ENCODE results near the gene TIMM21. TPM values are rescaled to one million over a fixed set of nuclear protein-coding genes. Genes with fewer than 3 reads are reported as not detected.

TIMM21 gene
- polyA plus RNA-seq, 1 donor (not counting 4 experiments of a cell fraction or from before 2014, with no cell fraction given), result 76.0 TPM

- Histone ChIP-seq H3K4me1 (ENCODE audit: control insufficient read depth, extremely low read depth, insufficient read depth, low read length) (no peaks in the 10 kb centered on the region), H3K4me3 (ENCODE audit: control insufficient read depth in 2 of 3, extremely low read depth in 1 of 3, insufficient read depth in 2 of 3, low read depth in 1 of 3, low read length in 3 of 3) (no peak overlapping the region), H3K9ac (ENCODE audit: control insufficient read depth, extremely low read depth, insufficient read depth, low read length) (no peak overlapping the region), H3K9me3 (ENCODE audit: control insufficient read depth, low read depth, low read length) (no peaks in the 10 kb centered on the region), H3K27me3 (ENCODE audit: control insufficient read depth, extremely low read depth, insufficient read depth, low read length) (no peaks in the 10 kb centered on the region), H2AFZ (ENCODE audit: control insufficient read depth, low read length) (no peak overlapping the region), H3K79me2 (ENCODE audit: control insufficient read depth, insufficient read depth, low read length) (no peaks in the 10 kb centered on the region), H3K36me3 (ENCODE audit: control insufficient read depth in 2 of 2, extremely low read depth in 1 of 2, insufficient read depth in 2 of 2, low read length in 2 of 2) (no peaks in the 10 kb centered on the region), H3K27ac (ENCODE audit: control insufficient read depth, insufficient read depth, low read length) (no peak overlapping the region), H3K4me2 (ENCODE audit: control insufficient read depth, extremely low read depth, insufficient read depth, low read depth, low read length) (no peak overlapping the region), H4K20me1 (ENCODE audit: control insufficient read depth, extremely low read depth, insufficient read depth, low read length) (no peaks in the 10 kb centered on the region), H3K9me1 (ENCODE audit: control insufficient read depth, extremely low read depth, insufficient read depth, low read length) (no peaks in the 10 kb centered on the region)
- TF ChIP-seq EZH2 (IDR thresholded peaks at IDR 0.05; ENCODE audit: low read length) (no peak), CTCF (optimal IDR thresholded peaks at IDR 0.05 in 1 of 3, IDR thresholded peaks at IDR 0.05 in 1 of 3, conservative IDR thresholded peaks at IDR 0.05 in 1 of 3; ENCODE audit: extremely low read depth in 1 of 3, insufficient read depth in 2 of 3, low read length in 3 of 3) (no peak)
- no peak for DNase-seq (ENCODE audit: low read depth, low spot score)
- no peak for FAIRE-seq
- dilution Hi-C loops (cut with MboI; ENCODE audit: extremely low pct_ligation_motif_present, low sequenced_read_pairs), result no loop called here
Observed at GRCh38 chr18:74198453-74198852, 50.1 kb downstream of the TIMM21 start.

GRCh38 chr18:74200780-74201179 is 52.5 kb downstream of the TIMM21 start:
- Histone ChIP-seq H3K79me2 (ENCODE audit: control insufficient read depth, insufficient read depth, low read length) (no peaks in the 10 kb centered on the region), H3K4me1 (ENCODE audit: control insufficient read depth, extremely low read depth, insufficient read depth, low read length) (no peaks in the 10 kb centered on the region), H3K9me1 (ENCODE audit: control insufficient read depth, extremely low read depth, insufficient read depth, low read length) (no peaks in the 10 kb centered on the region), H2AFZ (ENCODE audit: control insufficient read depth, low read length) (no peak overlapping the region), H3K4me2 (ENCODE audit: control insufficient read depth, extremely low read depth, insufficient read depth, low read depth, low read length) (no peak overlapping the region), H3K27me3 (ENCODE audit: control insufficient read depth, extremely low read depth, insufficient read depth, low read length) (no peaks in the 10 kb centered on the region), H3K4me3 (ENCODE audit: control insufficient read depth in 2 of 3, extremely low read depth in 1 of 3, insufficient read depth in 2 of 3, low read depth in 1 of 3, low read length in 3 of 3) (no peak overlapping the region), H4K20me1 (ENCODE audit: control insufficient read depth, extremely low read depth, insufficient read depth, low read length) (no peaks in the 10 kb centered on the region), H3K9me3 (ENCODE audit: control insufficient read depth, low read depth, low read length) (no peaks in the 10 kb centered on the region), H3K27ac (ENCODE audit: control insufficient read depth, insufficient read depth, low read length) (no peak overlapping the region), H3K9ac (ENCODE audit: control insufficient read depth, extremely low read depth, insufficient read depth, low read length) (no peak overlapping the region), H3K36me3 (ENCODE audit: control insufficient read depth in 2 of 2, extremely low read depth in 1 of 2, insufficient read depth in 2 of 2, low read length in 2 of 2) (no peaks in the 10 kb centered on the region)
- DNase-seq (ENCODE audit: low read depth, low spot score), result no peak
- dilution Hi-C loops (cut with MboI; ENCODE audit: extremely low pct_ligation_motif_present, low sequenced_read_pairs), result no loop called here
- FAIRE-seq, result no peak
- TF ChIP-seq CTCF (optimal IDR thresholded peaks at IDR 0.05 in 1 of 3, IDR thresholded peaks at IDR 0.05 in 1 of 3, conservative IDR thresholded peaks at IDR 0.05 in 1 of 3; ENCODE audit: extremely low read depth in 1 of 3, insufficient read depth in 2 of 3, low read length in 3 of 3) (no peak), EZH2 (IDR thresholded peaks at IDR 0.05; ENCODE audit: low read length) (no peak)
